Measurements from ENCODE around the gene TEX26.

- TF ChIP-seq, protein P1, sequence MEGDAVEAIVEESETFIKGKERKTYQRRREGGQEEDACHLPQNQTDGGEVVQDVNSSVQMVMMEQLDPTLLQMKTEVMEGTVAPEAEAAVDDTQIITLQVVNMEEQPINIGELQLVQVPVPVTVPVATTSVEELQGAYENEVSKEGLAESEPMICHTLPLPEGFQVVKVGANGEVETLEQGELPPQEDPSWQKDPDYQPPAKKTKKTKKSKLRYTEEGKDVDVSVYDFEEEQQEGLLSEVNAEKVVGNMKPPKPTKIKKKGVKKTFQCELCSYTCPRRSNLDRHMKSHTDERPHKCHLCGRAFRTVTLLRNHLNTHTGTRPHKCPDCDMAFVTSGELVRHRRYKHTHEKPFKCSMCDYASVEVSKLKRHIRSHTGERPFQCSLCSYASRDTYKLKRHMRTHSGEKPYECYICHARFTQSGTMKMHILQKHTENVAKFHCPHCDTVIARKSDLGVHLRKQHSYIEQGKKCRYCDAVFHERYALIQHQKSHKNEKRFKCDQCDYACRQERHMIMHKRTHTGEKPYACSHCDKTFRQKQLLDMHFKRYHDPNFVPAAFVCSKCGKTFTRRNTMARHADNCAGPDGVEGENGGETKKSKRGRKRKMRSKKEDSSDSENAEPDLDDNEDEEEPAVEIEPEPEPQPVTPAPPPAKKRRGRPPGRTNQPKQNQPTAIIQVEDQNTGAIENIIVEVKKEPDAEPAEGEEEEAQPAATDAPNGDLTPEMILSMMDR (IDR thresholded peaks at IDR 0.05) = no peak
- TF ChIP-seq POLR2A (IDR thresholded peaks at IDR 0.05) = no peak
Measured at GRCh38 chr13:30995331-30995730, 62.9 kb downstream of the TEX26 start.
